H1 (cell line): ENCODE measurements around the gene MTHFS. TPM values are rescaled to one million over a fixed set of nuclear protein-coding genes. Genes with fewer than 3 reads are reported as not detected.

ENCODE experiments used
- CTCF ChIA-PET: fragments of 300-600 bp; sonication (Branson Sonifier 250); formaldehyde crosslinking; loops from one replicate; lab custom pipeline; 2021; ENCODE audit not compliant: partially characterized antibody; lab: Charles Lee
- POLR2A ChIA-PET: fragments of 300-600 bp; sonication (Branson Sonifier 250); formaldehyde crosslinking; loops from one replicate; lab custom pipeline; 2021; ENCODE audit warnings: inconsistent platforms; ENCODE audit not compliant: partially characterized antibody; lab: Charles Lee
- DNase-seq, 2 experiments: peaks; one replicate each; pipeline versions ENCODE4 v3.0.0 to v3.0.0-alpha.2; 2010 to 2022; ENCODE audit warnings: low spot score in 2 of 2, low read depth in 1 of 2, mixed read lengths in 1 of 2
- FAIRE-seq: peaks from 2 replicates; lab custom pipeline; 2011; peaks lifted over from hg19 to GRCh38; lab: Jason Lieb, UNC
- H2AFZ ChIP-seq: 2 replicates; pipeline ENCODE4 v1.8.1; 2012; ENCODE audit warnings: low read length, inconsistent platforms
- H2AK5ac ChIP-seq: 2 replicates; pipeline ENCODE4 v1.6.1; 2013; ENCODE audit warnings: low read depth, low read length
- H2BK120ac ChIP-seq: replicated peaks from 2 replicates; pipeline ENCODE3; 2013; ENCODE audit warnings: low read depth, low read length, inconsistent platforms
- H2BK12ac ChIP-seq: 2 replicates; pipeline ENCODE4 v1.6.1; 2013; ENCODE audit warnings: low read depth, low read length
- H2BK15ac ChIP-seq: 2 replicates; pipeline ENCODE4 v1.6.1; 2013; ENCODE audit warnings: low read length
- H2BK20ac ChIP-seq: 2 replicates; pipeline ENCODE4 v1.6.1; 2013; ENCODE audit warnings: low read length
- H2BK5ac ChIP-seq: 2 replicates; pipeline ENCODE4 v1.6.1; 2013; ENCODE audit warnings: low read depth, low read length
- H3K14ac ChIP-seq: 2 replicates; pipeline ENCODE4 v1.6.1; 2013; ENCODE audit warnings: inconsistent platforms; ENCODE audit not compliant: insufficient read length
- H3K18ac ChIP-seq: 2 replicates; pipeline ENCODE4 v1.6.1; 2013; ENCODE audit warnings: low read length; ENCODE audit errors: extremely low read depth
- H3K23ac ChIP-seq: 2 replicates; pipeline ENCODE4 v1.6.1; 2013; ENCODE audit warnings: inconsistent platforms; ENCODE audit not compliant: insufficient read length
- H3K23me2 ChIP-seq: 2 replicates; pipeline ENCODE4 v1.6.1; 2013; ENCODE audit warnings: low read depth, low read length
- H3K27ac ChIP-seq: 2 replicates; pipeline ENCODE4 v1.6.1; 2011; ENCODE audit warnings: low read depth, low read length, inconsistent platforms
- H3K27me3 ChIP-seq, 4 experiments: replicated peaks in 1 of 4; 1 replicate in 1 of 4; 2 replicates in 3 of 4; pipeline versions ENCODE4 v1.6.1 to v1.8.1; 2011 to 2013; ENCODE audit warnings: low read length in 3 of 4, mild to moderate bottlenecking in 3 of 4, inconsistent platforms in 2 of 4, mixed read lengths in 2 of 4, moderate library complexity in 1 of 4; ENCODE audit not compliant: control insufficient read depth in 3 of 4, insufficient read depth in 3 of 4; ENCODE audit errors: extremely low read depth in 1 of 4
- H3K36me3 ChIP-seq, 4 experiments: 2 replicates each; pipeline versions ENCODE4 v1.6.1 to v1.8.1; 2011 to 2013; ENCODE audit warnings: mild to moderate bottlenecking in 4 of 4, low read length in 3 of 4, moderate library complexity in 2 of 4, control low read depth in 1 of 4, inconsistent platforms in 1 of 4; ENCODE audit not compliant: insufficient read depth in 4 of 4, control insufficient read depth in 2 of 4
- H3K4ac ChIP-seq: replicated peaks from 2 replicates; pipeline ENCODE3; 2013; ENCODE audit warnings: low read length, low read depth, mixed read lengths, inconsistent platforms; ENCODE audit not compliant: insufficient read length
- H3K4me1 ChIP-seq, 4 experiments: replicated peaks in 1 of 4; 1 replicate in 1 of 4; 2 replicates in 3 of 4; pipeline versions ENCODE4 v1.6.1 to v1.8.1; 2011 to 2013; ENCODE audit warnings: low read length in 3 of 4, inconsistent platforms in 2 of 4, mixed read lengths in 1 of 4; ENCODE audit not compliant: insufficient read depth in 4 of 4, control insufficient read depth in 3 of 4
- H3K4me2 ChIP-seq, 2 experiments: 2 replicates each; pipeline versions ENCODE4 v1.6.1 to v1.8.1; 2011 to 2013; ENCODE audit warnings: low read depth in 2 of 2, low read length in 2 of 2, control low read depth in 1 of 2, inconsistent platforms in 1 of 2, mild to moderate bottlenecking in 1 of 2; ENCODE audit not compliant: insufficient read depth in 1 of 2
- H3K4me3 ChIP-seq, 4 experiments: fragments of 200-600, 300-600 bp in 1 of 4; sonication (generic), shearing (Covaris generic), sonication (Bioruptor Twin) in 1 of 4; 2 replicates each; pipeline versions ENCODE4 v1.5.1 to v1.8.1; 2011 to 2016; ENCODE audit warnings: low read length in 4 of 4, low read depth in 3 of 4, control low read depth in 2 of 4, inconsistent platforms in 2 of 4, mild to moderate bottlenecking in 2 of 4, mixed read lengths in 1 of 4, moderate library complexity in 1 of 4; ENCODE audit not compliant: insufficient read depth in 2 of 4; ENCODE audit errors: extremely low read depth in 1 of 4
- H3K56ac ChIP-seq: replicated peaks from 2 replicates; pipeline ENCODE3; 2013; ENCODE audit warnings: low read depth, mild to moderate bottlenecking, mixed read lengths, low read length, inconsistent platforms; ENCODE audit not compliant: insufficient read length
- H3K79me1 ChIP-seq: 2 replicates; pipeline ENCODE4 v1.6.1; 2013; ENCODE audit warnings: low read depth, low read length, control low read depth
- H3K79me2 ChIP-seq, 2 experiments: 2 replicates each; pipeline versions ENCODE4 v1.6.1 to v1.8.1; 2012 to 2013; ENCODE audit warnings: low read length in 2 of 2, mild to moderate bottlenecking in 2 of 2, inconsistent platforms in 1 of 2; ENCODE audit not compliant: insufficient read depth in 2 of 2, control insufficient read depth in 1 of 2
- H3K9ac ChIP-seq, 4 experiments: replicated peaks in 1 of 4; 1 replicate in 1 of 4; 2 replicates in 3 of 4; pipeline versions ENCODE4 v1.6.1 to v1.8.1; 2011 to 2013; ENCODE audit warnings: low read depth in 3 of 4, low read length in 3 of 4, control low read depth in 2 of 4, mild to moderate bottlenecking in 2 of 4, moderate library complexity in 2 of 4, inconsistent platforms in 1 of 4; ENCODE audit errors: extremely low read depth in 1 of 4
- H3K9me3 ChIP-seq, 2 experiments: 2 replicates each; pipeline versions ENCODE4 v1.6.1 to v1.8.1; 2012 to 2013; ENCODE audit warnings: mild to moderate bottlenecking in 2 of 2, moderate library complexity in 2 of 2, control low read depth in 1 of 2, inconsistent platforms in 1 of 2, low read depth in 1 of 2, low read length in 1 of 2, mixed read lengths in 1 of 2; ENCODE audit not compliant: insufficient read depth in 2 of 2
- H4K20me1 ChIP-seq, 2 experiments: replicated peaks in 1 of 2; 2 replicates each; pipeline versions ENCODE3 to v1.8.1; 2011 to 2013; ENCODE audit warnings: inconsistent platforms in 2 of 2, low read length in 2 of 2, mild to moderate bottlenecking in 1 of 2; ENCODE audit not compliant: insufficient read depth in 2 of 2, control insufficient read depth in 1 of 2
- H4K5ac ChIP-seq: 2 replicates; pipeline ENCODE4 v1.6.1; 2013; ENCODE audit warnings: low read length, low read depth, mixed read lengths, inconsistent platforms; ENCODE audit not compliant: insufficient read length
- H4K8ac ChIP-seq: 2 replicates; pipeline ENCODE4 v1.8.0; 2013; ENCODE audit warnings: mild to moderate bottlenecking, moderate library complexity, low read length, inconsistent platforms; ENCODE audit not compliant: insufficient read depth; ENCODE audit errors: extremely low read depth
- H4K91ac ChIP-seq: replicated peaks from 2 replicates; pipeline ENCODE3; 2013; ENCODE audit warnings: low read length, mixed read lengths, inconsistent platforms; ENCODE audit not compliant: insufficient read length
- BRCA1 ChIP-seq: IDR thresholded peaks from 2 replicates; pipeline ENCODE4 v1.6.1; 2012; ENCODE audit warnings: low read depth, low read length, improper control_type of control experiment
- CREB1 ChIP-seq: IDR thresholded peaks from 2 replicates; pipeline ENCODE4 v1.6.1; 2012; ENCODE audit warnings: inconsistent platforms
- CTBP2 ChIP-seq: IDR thresholded peaks from 2 replicates; pipeline ENCODE4 v1.7.0; 2011; ENCODE audit warnings: borderline replicate concordance, mild to moderate bottlenecking, moderate library complexity, mixed read lengths, low read length; ENCODE audit not compliant: insufficient read depth, insufficient read length
- GABPA ChIP-seq: IDR thresholded peaks from 2 replicates; pipeline ENCODE4 v1.6.1; 2011; ENCODE audit warnings: mild to moderate bottlenecking, low read length, moderate library complexity, borderline replicate concordance; ENCODE audit not compliant: insufficient read depth
- HDAC2 ChIP-seq, 2 experiments: fragments of 300-600 bp in 1 of 2; sonication (generic) in 1 of 2; IDR thresholded peaks; 2 replicates each; pipeline ENCODE4 v1.6.1; 2011 to 2012; ENCODE audit warnings: low read depth in 2 of 2, low read length in 2 of 2, mild to moderate bottlenecking in 2 of 2, moderate library complexity in 2 of 2, borderline replicate concordance in 1 of 2, inconsistent platforms in 1 of 2
- MAX ChIP-seq: IDR thresholded peaks from 2 replicates; pipeline ENCODE4 v1.6.1; 2012; ENCODE audit warnings: inconsistent platforms
- RAD21 ChIP-seq, 2 experiments: IDR thresholded peaks in 1 of 2; conservative IDR thresholded peaks in 1 of 2; 2 replicates each; pipeline ENCODE4 v1.6.1; 2011; ENCODE audit warnings: low read depth in 2 of 2, low read length in 2 of 2, improper control_type of control experiment in 1 of 2, inconsistent platforms in 1 of 2, mild to moderate bottlenecking in 1 of 2, moderate library complexity in 1 of 2
- SP4 ChIP-seq: IDR thresholded peaks from 2 replicates; pipeline ENCODE4 v1.6.1; 2012; ENCODE audit warnings: low read length, inconsistent platforms
- WGBS, 2 experiments: shearing (Covaris generic) in 1 of 2; methylation state at CpG; one replicate each; pipeline versions ENCODE4 v1.1.6 to v1.1.7; 2013 to 2015; ENCODE audit warnings: low lambda C conversion rate in 2 of 2, mixed read lengths in 2 of 2, inconsistent platforms in 1 of 2, low coverage in 1 of 2, missing lambda C conversion rate in 1 of 2; ENCODE audit not compliant: insufficient replicate concordance in 2 of 2, insufficient coverage in 1 of 2, insufficient read length in 1 of 2; ENCODE audit errors: extremely low coverage in 1 of 2, missing lambda C conversion rate in 1 of 2; 5-methylcytosine and 5-hydroxymethylcytosine counted together
- polyA plus RNA-seq, 7 experiments: library from polyadenylated mRNA; depleted of rRNA in 3 of 7; stranded (reverse) in 5 of 7; unstranded in 2 of 7; fragments of >200 nt in 5 of 7; fragments of 200-250 nt in 2 of 7; gene quantifications; 1 replicate in 5 of 7; 2 replicates in 1 of 7; 4 replicates in 1 of 7; pipeline versions ENCODE4 v1.2.1 to v1.2.3, GENCODE V29; 2011 to 2013; ENCODE audit warnings: missing spikeins in 2 of 7, mixed read lengths in 2 of 7
- total RNA-seq: library from RNA; stranded (reverse); fragmentation: NEBNext Ultra II Directional; extraction: Animal tissue kit (Norgen Biotek cat#: 25700); gene quantifications from 2 replicates; pipeline ENCODE4 v1.2.1, GENCODE V29; 2021

MTHFS gene
- total and polyA plus RNA-seq, 2 of the 8 experiments (the other 6 are each of a cell fraction or from before 2014, with no cell fraction given): 27.3 to 37.2 TPM

GRCh38 chr15:79900087-79900486 is 3.3 kb upstream of the MTHFS start:
- no peak overlapping the region for H2BK120ac ChIP-seq
- FAIRE-seq: no peak
- TF ChIP-seq CREB1 (no peak), MAX (no peak), HDAC2 (IDR thresholded peaks at IDR 0.05; ENCODE audit: borderline replicate concordance in 1 of 2, low read depth in 2 of 2, low read length in 2 of 2) (no peak), RAD21 (IDR thresholded peaks at IDR 0.05 in 1 of 2, conservative IDR thresholded peaks at IDR 0.05 in 1 of 2; ENCODE audit: low read depth in 2 of 2, low read length in 2 of 2) (no peak), GABPA (no peak), SP4 (no peak), CTBP2 (no peak), BRCA1 (no peak)

More at GRCh38 chr15:79900087-79900486, 3.3 kb upstream of the MTHFS start:
- Histone ChIP-seq H3K4ac (no peak overlapping the region), H3K36me3 (peaks cover 0 to under 1% (median 0%) of the 10 kb centered on the region in 4 experiments; a peak in 1 of 8 replicates), H3K56ac (no peak overlapping the region), H2BK15ac (no peak overlapping the region), H2BK20ac (no peak overlapping the region), H4K8ac (no peak overlapping the region), H3K9me3 (no peaks in the 10 kb centered on the region), H2BK5ac (no peak overlapping the region), H3K18ac (no peak overlapping the region), H3K23ac (no peak overlapping the region), H2AFZ (no peak overlapping the region), H3K14ac (no peak overlapping the region), H4K5ac (no peak overlapping the region), H3K4me3 (no peak overlapping the region), H3K79me1 (no peaks in the 10 kb centered on the region), H3K4me2 (no peak overlapping the region), H3K27me3 (no peaks in the 10 kb centered on the region), H3K79me2 (peaks cover 0 to 13% of the 10 kb centered on the region in 2 experiments; a peak in 2 of 4 replicates), H3K23me2 (peaks cover 8% of the 10 kb centered on the region), H3K9ac (no peak overlapping the region), H3K4me1 (peaks cover 0 to 3% (median 0%) of the 10 kb centered on the region in 4 experiments; a peak in 2 of 7 replicates), H2BK12ac (no peak overlapping the region), H3K27ac (no peak overlapping the region), H4K20me1 (no peaks in the 10 kb centered on the region), H4K91ac (no peak overlapping the region), H2AK5ac (no peak overlapping the region)
- WGBS, 2 experiments: 88% methylated on average over 9 of the region's 9 CpGs; no CpG with 5 or more reads in 1 of the 2 experiments
- DNase-seq: no peak
- CTCF ChIA-PET: interaction anchor here (1.4 kb wide), 1 partner anchor 10 kb away, joined by 3 read pairs; no protein-coding TSS in a partner anchor
- POLR2A ChIA-PET: interaction anchor here (6.0 kb wide), 1 partner anchor 22 kb away, joined by 42 read pairs; no protein-coding TSS in a partner anchor
